SIG-M5 treated with dmso at 0.1 percent for 504 hours (cell line): ENCODE data around the gene TMPRSS3.

Experiments used
- DNase-seq: peaks from one replicate; lab custom pipeline; 2025; ENCODE audit not compliant: unreplicated experiment; lab: John Stamatoyannopoulos, UW

The TMPRSS3 gene

DNA sequence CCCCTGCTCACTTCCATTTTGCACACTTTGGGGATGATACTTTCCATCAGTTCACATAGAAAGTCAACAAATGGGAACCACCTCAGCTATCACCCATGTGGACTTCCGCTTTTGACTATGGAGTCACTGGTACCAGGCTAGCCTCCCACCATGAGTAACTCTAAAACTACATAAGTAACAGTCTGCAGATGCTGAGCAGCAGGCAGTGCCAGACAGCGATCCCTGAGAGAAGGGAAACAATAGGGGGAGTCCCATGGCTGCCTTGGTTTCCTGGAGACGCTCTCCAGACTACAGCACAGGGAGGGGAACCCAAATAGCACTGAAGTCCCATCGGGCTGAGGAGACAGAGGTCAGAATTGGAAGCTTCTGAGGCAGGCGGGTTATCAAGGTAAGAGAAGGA lies 42.2 kb downstream of the TMPRSS3 start:
- DNase-seq, result no peak

DNA sequence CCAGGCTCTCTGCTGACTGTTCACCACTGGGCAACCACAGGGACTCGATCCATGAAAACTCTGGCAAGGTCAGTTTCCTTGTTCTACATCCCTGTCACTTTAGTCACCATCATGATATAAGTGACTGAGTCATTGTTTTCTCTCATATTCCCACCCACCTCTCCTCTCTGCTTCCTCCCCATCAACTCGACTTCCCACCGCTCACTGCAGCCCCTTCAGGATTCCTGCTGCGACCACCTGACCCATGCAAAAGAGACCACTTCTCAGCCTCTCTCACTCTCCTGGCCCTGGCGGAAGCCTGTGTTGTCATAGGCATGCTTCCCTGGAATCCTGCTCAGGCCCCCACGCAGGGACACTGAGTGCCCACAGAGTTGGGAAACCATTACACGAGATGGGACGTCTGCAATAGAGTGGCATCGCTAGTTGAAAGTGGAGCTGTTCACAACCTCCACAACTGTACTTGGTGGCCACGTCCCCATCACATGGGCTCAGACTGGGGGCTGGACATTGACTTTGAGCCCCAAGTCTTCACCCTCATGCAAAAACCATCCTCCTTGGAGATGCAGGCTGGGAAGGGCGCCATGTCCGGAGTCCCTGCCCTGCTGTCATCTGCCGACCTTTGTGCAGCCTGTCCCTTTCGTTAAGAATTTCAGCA lies 43.3 kb downstream of the TMPRSS3 start:
- no peak for DNase-seq

- no peak for DNase-seq
Measured at GRCh38 chr21:42351626-42352440, 44.0 kb downstream of the TMPRSS3 start.

GRCh38 chr21:42350927-42351426 lies 44.9 kb downstream of the TMPRSS3 start, which contains the start of gene TFF2:
TFF2 (minus strand) TSS chr21:42350994; CDS start chr21:42350957, 37 bp downstream.
- DNase-seq, result no peak

GRCh38 chr21:42350318-42350910 lies 45.4 kb downstream of the TMPRSS3 start:
- DNase-seq, result no peak

GRCh38 chr21:42349420-42350317 lies 46.2 kb downstream of the TMPRSS3 start:
- no peak for DNase-seq

- no peak for DNase-seq
Measured at GRCh38 chr21:42348762-42349161, 47.1 kb downstream of the TMPRSS3 start.

DNA sequence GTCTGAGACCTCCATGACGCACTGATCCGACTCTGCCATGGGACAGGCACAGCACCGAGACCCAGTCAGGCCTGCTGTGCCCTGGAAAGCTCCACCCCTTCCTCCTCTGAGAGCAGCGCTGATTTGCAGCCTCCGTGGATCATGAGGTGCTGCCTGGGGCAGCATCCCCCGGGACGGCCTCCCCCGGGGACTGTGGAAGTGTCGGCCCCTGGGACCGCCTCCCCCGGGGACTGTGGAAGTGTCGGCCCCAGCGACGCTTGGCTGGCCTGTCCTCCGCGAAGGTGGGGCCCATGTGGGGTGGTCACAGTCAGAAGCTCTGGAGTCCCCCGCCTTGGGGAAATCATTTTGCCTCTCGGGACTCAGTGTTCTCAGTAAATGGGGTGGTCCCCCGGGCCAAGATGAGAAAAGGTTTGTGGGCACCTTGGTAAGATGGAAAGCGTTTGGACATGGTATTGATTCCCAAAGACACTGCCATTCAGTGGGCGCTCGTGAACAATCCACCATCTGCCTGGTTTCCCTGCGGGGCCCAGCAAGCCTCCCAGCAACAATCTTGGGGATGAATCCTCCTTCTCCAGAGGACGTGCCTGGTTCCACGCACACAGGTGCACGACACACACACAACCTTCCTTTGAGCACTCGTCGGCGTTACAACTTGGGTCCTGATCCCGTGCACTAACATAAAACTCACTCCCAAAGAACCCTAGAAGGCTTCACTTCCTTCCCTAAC lies 48.1 kb downstream of the TMPRSS3 start:
- no peak for DNase-seq

GRCh38 chr21:42346866-42347600 lies 48.8 kb downstream of the TMPRSS3 start:
- no peak for DNase-seq

DNA sequence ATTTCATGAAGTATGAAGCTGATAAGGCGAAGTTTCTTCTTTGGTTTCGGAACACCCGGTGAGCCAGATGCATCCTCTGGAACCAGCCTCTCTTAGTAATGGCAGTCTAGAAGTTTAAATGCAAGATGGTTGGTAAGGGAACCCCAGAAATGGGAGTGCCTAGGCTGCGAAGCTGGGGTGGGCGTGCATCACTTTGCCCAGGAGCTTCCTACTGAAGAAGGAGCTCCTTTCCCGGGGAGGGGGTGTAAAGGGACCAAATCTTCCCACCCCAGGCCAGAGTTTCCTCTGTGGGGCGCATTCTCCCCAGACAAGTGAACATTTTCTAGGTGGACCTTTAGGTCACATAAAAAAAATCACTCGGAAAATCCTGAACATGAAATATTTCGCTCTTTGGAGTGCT lies 49.4 kb downstream of the TMPRSS3 start:
- DNase-seq, result no peak

DNA sequence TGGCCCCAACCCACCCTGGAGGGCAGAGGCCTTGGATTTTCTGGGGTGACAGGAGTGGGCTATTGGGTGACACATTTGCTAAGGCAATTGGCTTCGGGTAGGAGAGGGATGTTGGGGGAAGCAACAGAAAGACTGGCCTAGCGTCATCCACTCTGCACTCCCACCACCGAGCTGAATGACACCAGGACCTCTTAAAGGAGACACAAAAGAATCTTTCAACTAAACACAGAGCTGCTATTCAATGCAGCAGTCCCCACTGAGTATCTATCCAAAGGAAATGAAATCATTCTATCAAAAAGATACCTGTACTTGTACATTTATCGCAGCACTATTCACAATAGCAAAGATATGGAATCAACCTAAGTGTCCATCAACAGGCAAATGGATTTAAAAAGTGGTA lies 51.2 kb downstream of the TMPRSS3 start:
- no peak for DNase-seq

GRCh38 chr21:42343963-42344510 lies 51.8 kb downstream of the TMPRSS3 start:
- no peak for DNase-seq

- DNase-seq, result no peak
Measured at GRCh38 chr21:42343556-42343955, 52.3 kb downstream of the TMPRSS3 start.

GRCh38 chr21:42343101-42343500 lies 52.8 kb downstream of the TMPRSS3 start:
- DNase-seq, result no peak

- no peak for DNase-seq
Measured at GRCh38 chr21:42341776-42342542, 53.9 kb downstream of the TMPRSS3 start.

GRCh38 chr21:42340187-42341050 lies 55.4 kb downstream of the TMPRSS3 start:
- no peak for DNase-seq
